CD4-positive, alpha-beta T cell treated with Interleukin-12 subunit alpha and Interleukin-12 subunit beta, for 1 hour (primary cell): ENCODE measurements around the gene MAFB.

Experiments used
- DNase-seq: peaks from one replicate; pipeline ENCODE4 v3.0.0-alpha.2; 2020

The MAFB gene

DNA sequence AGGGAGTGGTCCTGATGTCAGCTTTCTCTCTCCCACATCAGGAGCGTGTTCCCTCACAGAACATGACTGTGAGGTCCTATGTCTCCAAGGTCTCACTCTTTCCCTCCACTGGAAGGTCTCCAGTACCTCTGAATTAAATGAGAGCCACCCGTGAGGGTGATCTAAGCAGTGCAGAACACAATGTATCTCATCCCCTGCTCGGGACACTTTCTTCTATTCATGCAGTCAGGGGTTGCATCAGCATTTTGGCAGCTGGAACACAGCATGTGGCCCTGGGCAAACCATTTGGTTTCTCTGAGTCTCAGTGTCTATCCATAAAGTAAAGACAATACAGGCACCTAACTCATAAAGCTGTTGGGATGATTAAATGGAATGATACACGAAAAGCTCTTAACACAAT, 34.2 kb downstream of the MAFB start:
- DNase-seq = no peak

- no peak for DNase-seq
Observed at GRCh38 chr20:40652441-40652987, 36.5 kb downstream of the MAFB start.

DNA sequence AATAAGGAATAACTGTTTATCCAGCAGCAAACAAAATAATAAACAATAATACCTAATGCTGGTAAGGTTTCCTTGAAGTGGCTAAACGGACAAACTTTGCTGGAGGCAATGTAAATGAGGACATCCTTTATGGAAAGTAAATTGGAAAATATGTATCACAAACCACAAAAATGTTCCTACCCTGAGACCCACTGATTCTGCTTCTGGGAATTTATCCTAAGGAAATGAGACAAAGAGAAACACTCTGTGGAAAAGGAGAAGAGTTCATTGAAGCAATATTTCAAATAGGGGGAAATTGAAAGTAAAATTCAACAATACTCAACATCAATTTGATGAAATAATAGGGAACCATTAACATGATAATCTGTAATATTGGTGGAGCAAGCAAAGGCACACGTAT, 37.9 kb downstream of the MAFB start:
- no peak for DNase-seq

- no peak for DNase-seq
Observed at GRCh38 chr20:40650707-40651106, 38.3 kb downstream of the MAFB start.

GRCh38 chr20:40648210-40649072, 40.6 kb downstream of the MAFB start:
- DNase-seq = no peak

- no peak for DNase-seq
Observed at GRCh38 chr20:40646813-40647212, 42.2 kb downstream of the MAFB start.

GRCh38 chr20:40646361-40646760, 42.7 kb downstream of the MAFB start:
- no peak for DNase-seq

- DNase-seq = no peak
Observed at GRCh38 chr20:40644863-40645262, 44.2 kb downstream of the MAFB start.

- no peak for DNase-seq
Observed at GRCh38 chr20:40643891-40644290, 45.1 kb downstream of the MAFB start.

DNA sequence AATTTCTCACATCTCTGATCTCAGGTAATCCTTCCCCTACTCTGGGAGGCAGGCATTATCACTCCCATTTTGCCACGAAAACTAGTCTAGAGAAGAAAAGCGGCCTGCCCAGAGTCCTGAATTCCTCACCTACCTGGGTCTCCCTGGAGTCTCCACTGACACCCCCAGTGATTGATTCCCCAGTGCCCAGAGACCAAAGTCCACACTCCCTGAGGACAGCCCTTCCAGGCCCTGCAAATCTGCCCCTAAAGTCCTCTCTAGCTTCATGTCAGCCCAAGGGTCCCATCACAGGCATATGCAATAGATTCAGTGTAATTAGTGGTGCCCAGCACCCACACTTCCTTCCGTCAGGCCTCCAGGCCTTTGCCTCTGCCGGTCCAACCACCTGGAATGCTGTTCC, 47.2 kb downstream of the MAFB start:
- no peak for DNase-seq

DNA sequence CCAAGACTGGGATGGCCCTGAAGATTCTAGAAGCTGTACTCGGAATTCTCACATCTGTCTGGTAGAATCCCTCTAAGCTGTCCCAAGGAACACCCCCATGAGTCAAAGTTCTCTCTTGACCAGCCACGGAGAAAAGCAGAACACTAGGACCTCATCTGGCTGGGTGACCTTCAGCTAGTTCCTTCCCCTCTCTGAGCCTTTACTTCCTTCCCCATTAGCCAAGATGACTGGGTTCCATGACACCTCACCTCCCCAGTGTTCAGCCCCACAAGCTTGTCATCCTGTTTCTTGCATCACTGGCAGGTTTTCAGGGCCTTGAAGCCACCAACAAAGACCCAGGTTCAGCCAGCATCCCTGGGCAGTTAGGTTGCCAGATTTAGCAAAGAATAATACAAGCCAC, 47.8 kb downstream of the MAFB start:
- DNase-seq = no peak

GRCh38 chr20:40640667-40641066, 48.4 kb downstream of the MAFB start:
- no peak for DNase-seq

DNA sequence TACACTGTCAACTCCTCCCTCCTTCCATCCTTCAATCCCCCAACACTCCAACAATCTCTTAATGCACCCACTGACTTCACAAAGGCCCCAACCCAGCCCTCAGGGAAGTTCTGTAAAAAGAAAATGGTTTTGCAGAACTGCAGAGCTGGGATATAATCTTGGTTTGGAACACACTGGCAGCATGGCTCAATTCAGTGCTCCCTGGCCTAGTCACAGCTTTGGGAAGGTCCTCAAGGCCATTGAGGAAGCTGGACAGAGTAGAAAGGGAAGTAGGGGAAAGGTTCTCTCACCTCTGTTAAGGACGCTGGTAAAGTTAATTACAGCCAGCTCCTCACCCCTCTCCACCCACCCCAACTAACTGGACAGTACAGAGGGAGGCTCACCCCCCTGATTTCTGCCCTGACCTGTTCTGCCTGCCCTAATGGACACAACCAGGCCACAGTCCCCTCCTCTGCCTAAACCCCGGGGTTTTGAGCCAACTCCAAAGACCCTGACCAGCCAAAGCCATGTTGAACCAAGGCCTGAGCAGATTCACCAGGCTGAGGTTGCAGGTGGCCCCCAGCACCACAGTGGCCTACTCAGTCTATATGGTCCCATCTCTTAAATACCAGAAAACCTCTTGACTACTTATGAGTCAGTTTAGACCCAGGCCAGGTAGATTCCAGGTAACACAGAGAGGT, 49.2 kb downstream of the MAFB start:
- no peak for DNase-seq

- DNase-seq = no peak
Observed at GRCh38 chr20:40639132-40639531, 49.9 kb downstream of the MAFB start.

- no peak for DNase-seq
Observed at GRCh38 chr20:40638414-40638813, 50.6 kb downstream of the MAFB start.

DNA sequence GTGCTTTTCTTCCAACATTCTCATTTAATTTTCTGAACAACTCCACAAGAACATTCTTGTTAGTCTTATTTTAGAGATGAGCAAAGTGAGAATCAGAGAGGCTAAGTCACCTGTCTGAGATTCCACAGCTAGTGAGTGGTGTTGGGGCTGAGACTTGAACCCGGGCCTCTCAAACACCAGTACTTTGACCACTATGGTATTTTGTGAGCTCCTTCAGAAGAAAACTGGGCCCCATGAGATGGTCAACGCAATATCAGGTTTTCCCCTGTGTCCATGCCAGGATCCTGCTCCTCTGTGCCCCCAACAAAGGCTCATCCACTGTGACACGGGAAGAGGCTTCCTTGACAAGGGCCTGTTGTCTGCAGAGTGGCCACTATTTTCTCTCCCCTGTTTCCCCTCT, 51.9 kb downstream of the MAFB start:
- DNase-seq = no peak

GRCh38 chr20:40636486-40636885, 52.5 kb downstream of the MAFB start:
- DNase-seq = no peak

DNA sequence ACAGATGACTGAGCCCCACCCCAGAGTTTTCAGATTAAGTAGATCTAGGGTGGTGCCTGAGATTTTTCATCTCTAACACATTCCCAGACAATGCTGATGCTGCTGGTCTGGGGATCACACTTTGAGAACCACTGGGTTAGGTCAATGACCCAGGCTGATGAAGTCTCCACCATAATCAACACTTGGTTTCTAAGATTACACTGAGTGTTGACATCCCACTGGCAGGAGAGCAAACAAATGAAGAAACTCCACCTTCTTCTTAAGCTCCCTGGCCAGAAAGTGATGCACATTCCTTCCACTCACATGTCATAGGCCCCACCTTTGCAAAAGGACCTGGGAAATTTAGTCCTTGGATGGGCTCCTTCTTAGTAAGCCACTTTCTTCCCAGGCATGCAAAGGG, 53.1 kb downstream of the MAFB start:
- DNase-seq = no peak
